A549 (cell line): Measurements from ENCODE around the gene FST. TPM values are rescaled to one million over a fixed set of nuclear protein-coding genes. Genes with fewer than 3 reads are reported as not detected.

Experiments
- ATAC-seq, 2 experiments: fragments of 200-7000 bp in 1 of 2; fragments of >200 bp in 1 of 2; cut with Nextera tagmentation in 1 of 2; cut with Tn5 transposase in 1 of 2; 3 replicates each; pipeline versions ENCODE4 v1.8.0 to v1.9.1; 2018 to 2020; ENCODE audit warnings: mild to moderate bottlenecking in 1 of 2, moderate library complexity in 1 of 2
- CTCF ChIA-PET: fragments of 300-600 bp; sonication (Branson Sonifier 250); formaldehyde crosslinking; extraction: SDS; loops from one replicate; lab custom pipeline; 2021; ENCODE audit warnings: antibody characterized with exemption, inconsistent platforms; lab: Yijun Ruan, JAX
- POLR2A ChIA-PET: fragments of 350-600 bp; formaldehyde crosslinking; extraction: SDS; loops from one replicate; lab custom pipeline; 2021; ENCODE audit warnings: antibody characterized with exemption, inconsistent platforms; lab: Yijun Ruan, JAX
- DNase-seq, 2 experiments: peaks; one replicate each; pipeline versions ENCODE4 v3.0.0 to v3.0.0-alpha.2; 2011 to 2016; ENCODE audit warnings: low read depth in 1 of 2, low spot score in 1 of 2
- FAIRE-seq: peaks from 2 replicates; lab custom pipeline; 2011; peaks lifted over from hg19 to GRCh38; lab: Jason Lieb, UNC
- H3K27ac ChIP-seq, 2 experiments: fragments of >200 bp; sonication (Bioruptor Twin); formaldehyde crosslinking; 3 replicates each; pipeline ENCODE4 v1.5.1; 2016 to 2017
- H3K4me1 ChIP-seq: fragments of >200 bp; sonication (Bioruptor Twin); formaldehyde crosslinking; 3 replicates; pipeline ENCODE4 v1.6.1; 2016
- H3K4me2 ChIP-seq: fragments of >200 bp; sonication (Bioruptor Twin); formaldehyde crosslinking; 3 replicates; pipeline ENCODE4 v1.6.1; 2016
- H3K4me3 ChIP-seq: fragments of >200 bp; sonication (Bioruptor Twin); formaldehyde crosslinking; 3 replicates; pipeline ENCODE4 v1.5.1; 2016
- H3K9me3 ChIP-seq: fragments of >200 bp; sonication (Bioruptor Twin); formaldehyde crosslinking; 3 replicates; pipeline ENCODE4 v1.6.1; 2016
- CHD4 ChIP-seq: fragments of 200-600 bp; sonication (generic); IDR thresholded peaks from 2 replicates; pipeline ENCODE4 v1.6.1; 2016; ENCODE audit warnings: antibody characterized with exemption, mild to moderate bottlenecking, borderline replicate concordance
- E2F6 ChIP-seq: IDR thresholded peaks from 2 replicates; pipeline ENCODE4 v1.6.1; 2012; ENCODE audit warnings: low read depth, borderline replicate concordance
- EHF ChIP-seq: fragments of 250-450 bp; sonication (Bioruptor Pico); IDR thresholded peaks from 2 replicates; pipeline ENCODE4 v1.5.0; 2020; ENCODE audit warnings: mild to moderate bottlenecking
- FOSL2 ChIP-seq, 2 experiments: fragments of 450-650 bp in 1 of 2; fragments of >200 bp in 1 of 2; sonication (Bioruptor Twin) in 1 of 2; formaldehyde crosslinking; IDR thresholded peaks; 2 replicates each; pipeline versions ENCODE4 v1.5.0 to v1.6.1; 2016 to 2020; ENCODE audit warnings: mild to moderate bottlenecking in 1 of 2, moderate library complexity in 1 of 2
- HDAC2 ChIP-seq: fragments of 200-600 bp; sonication (generic); IDR thresholded peaks from 2 replicates; pipeline ENCODE4 v1.6.1; 2016
- JUNB ChIP-seq: fragments of >200 bp; sonication (Bioruptor Twin); formaldehyde crosslinking; IDR thresholded peaks from 2 replicates; pipeline ENCODE4 v1.6.1; 2016
- MAFK ChIP-seq: fragments of 450-650 bp; IDR thresholded peaks from 2 replicates; pipeline ENCODE4 v1.6.1; 2014; ENCODE audit not compliant: partially characterized antibody
- MAX ChIP-seq: IDR thresholded peaks from 2 replicates; pipeline ENCODE4 v1.6.1; 2012
- MYC ChIP-seq: IDR thresholded peaks from 2 replicates; pipeline ENCODE4 v1.6.1; 2012; ENCODE audit warnings: mild to moderate bottlenecking, inconsistent platforms, low read length, improper control_type of control experiment, borderline replicate concordance
- NFE2L2 ChIP-seq: fragments of 150-350 bp; conservative IDR thresholded peaks from 2 replicates; pipeline ENCODE4 v1.6.1; 2014; ENCODE audit warnings: low read length
- NPAS2 ChIP-seq: fragments of 250-450 bp; sonication (Bioruptor Pico); IDR thresholded peaks from 2 replicates; pipeline ENCODE4 v1.8.0; 2022; ENCODE audit warnings: mild to moderate bottlenecking, moderate library complexity, borderline replicate concordance
- NR3C1 ChIP-seq: fragments of >200 bp; sonication (Bioruptor Twin); formaldehyde crosslinking; IDR thresholded peaks from 3 replicates; pipeline ENCODE4 v1.6.1; 2017
- PBX3 ChIP-seq: IDR thresholded peaks from 2 replicates; pipeline ENCODE4 v1.6.1; 2012
- PHF8 ChIP-seq: fragments of 200-600 bp; sonication (generic); IDR thresholded peaks from 2 replicates; pipeline ENCODE4 v1.6.1; 2016; ENCODE audit warnings: low read depth, mild to moderate bottlenecking, antibody characterized with exemption, moderate library complexity, borderline replicate concordance
- POLR2A ChIP-seq: IDR thresholded peaks from 2 replicates; pipeline ENCODE4 v1.6.1; 2012; ENCODE audit warnings: mild to moderate bottlenecking, low read length
- RAD21 ChIP-seq, 2 experiments: fragments of >200 bp in 1 of 2; sonication (Bioruptor Twin) in 1 of 2; formaldehyde crosslinking in 1 of 2; IDR thresholded peaks in 1 of 2; conservative IDR thresholded peaks in 1 of 2; 2 replicates in 1 of 2; 3 replicates in 1 of 2; pipeline ENCODE4 v1.6.1; 2012 to 2018; ENCODE audit warnings: inconsistent platforms in 1 of 2
- RARB ChIP-seq: fragments of 250-450 bp; sonication (Bioruptor Pico); IDR thresholded peaks from 2 replicates; pipeline ENCODE4 v1.8.0; 2021; ENCODE audit warnings: mild to moderate bottlenecking, moderate library complexity
- RCOR1 ChIP-seq: fragments of 150-350 bp; IDR thresholded peaks from 2 replicates; pipeline ENCODE4 v1.6.1; 2014; ENCODE audit warnings: antibody characterized with exemption, low read length, low read depth
- RFX5 ChIP-seq: fragments of 450-650 bp; IDR thresholded peaks from 2 replicates; pipeline ENCODE4 v1.7.1; 2014; ENCODE audit warnings: antibody characterized with exemption, mild to moderate bottlenecking, moderate library complexity
- RNF2 ChIP-seq: fragments of 200-600 bp; sonication (generic); IDR thresholded peaks from 2 replicates; pipeline ENCODE4 v1.6.1; 2016; ENCODE audit warnings: low read depth, mild to moderate bottlenecking, antibody characterized with exemption, moderate library complexity, borderline replicate concordance
- SREBF2 ChIP-seq: fragments of 450-650 bp; IDR thresholded peaks from 2 replicates; pipeline ENCODE4 v1.6.1; 2014; ENCODE audit warnings: mild to moderate bottlenecking, moderate library complexity
- TFCP2L1 ChIP-seq: fragments of 250-450 bp; sonication (Bioruptor Pico); IDR thresholded peaks from 2 replicates; pipeline ENCODE4 v1.5.0; 2021; ENCODE audit warnings: mild to moderate bottlenecking
- TP53 ChIP-seq: fragments of 250-450 bp; sonication (Bioruptor Pico); IDR thresholded peaks from 2 replicates; pipeline ENCODE4 v1.5.0; 2021; ENCODE audit warnings: mild to moderate bottlenecking, moderate library complexity
- ZC3H11A ChIP-seq: fragments of 450-650 bp; IDR thresholded peaks from 2 replicates; pipeline ENCODE4 v1.6.1; 2014; ENCODE audit warnings: antibody characterized with exemption, mild to moderate bottlenecking
- ZFP36 ChIP-seq: fragments of 450-650 bp; IDR thresholded peaks from 2 replicates; pipeline ENCODE4 v1.6.1; 2014; ENCODE audit warnings: borderline replicate concordance; ENCODE audit not compliant: partially characterized antibody
- WGBS: methylation state at CpG from one replicate; pipeline ENCODE4 v1.1.6; 2017; ENCODE audit errors: missing lambda C conversion rate; 5-methylcytosine and 5-hydroxymethylcytosine counted together
- polyA plus RNA-seq, 4 experiments: library from polyadenylated mRNA; depleted of rRNA in 3 of 4; stranded (reverse); fragments of >200 nt; fragmentation: RNase III in 1 of 4; extraction: RNeasy Plus Mini Kit Qiagen cat#74134 plus additional on column Dnase treatment in 1 of 4; gene quantifications; 2 replicates in 3 of 4; 3 replicates in 1 of 4; pipeline ENCODE4 v1.2.3, GENCODE V29; 2011 to 2017

The FST gene
- polyA plus RNA-seq, 2 of the 4 experiments (the other 2 are of a cell fraction) = 3.8 to 10.1 TPM

DNA sequence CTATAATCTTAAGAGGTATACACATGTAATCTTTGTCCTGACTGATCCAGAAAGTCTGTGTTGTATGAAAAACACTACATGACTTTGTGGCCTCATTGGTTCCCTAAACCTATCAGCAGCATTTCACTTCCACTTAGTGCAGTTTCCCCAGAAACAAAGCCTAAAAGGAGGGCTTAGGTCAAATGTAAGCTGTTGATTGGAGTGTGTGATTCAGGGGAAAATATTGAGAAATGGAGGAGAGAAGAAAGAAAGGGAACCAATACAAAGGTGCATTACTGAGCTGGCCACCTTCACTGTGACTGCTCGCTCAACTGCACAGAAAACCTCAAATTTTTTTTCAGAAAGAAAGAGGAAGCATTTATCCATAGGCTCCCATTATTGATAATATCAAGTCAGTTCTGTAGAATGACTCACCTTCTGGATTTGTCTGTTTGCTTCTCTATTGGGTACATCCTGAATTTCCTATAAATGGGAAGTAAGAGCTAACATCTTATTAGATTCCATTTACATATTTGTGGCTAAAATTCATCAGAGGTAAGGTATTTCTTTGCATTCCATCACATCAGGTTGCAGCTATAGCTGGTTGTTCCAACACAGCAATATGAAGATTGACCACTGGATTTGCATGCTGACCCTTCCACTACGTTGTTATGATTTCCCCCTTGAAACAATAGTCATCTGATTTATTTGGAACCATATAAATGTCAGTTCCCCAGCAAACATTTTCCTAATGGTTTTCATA, 10.3 kb upstream of the FST start:
- H3K4me1 ChIP-seq = no peaks in the 10 kb centered on the region
- ChIA-PET CTCF (interaction anchor here (0.8 to 1.5 kb wide), 2 partner anchors 8 to 20 kb away, joined by 4 to 5 read pairs; no protein-coding TSS in a partner anchor), POLR2A (no interaction called here)
- no peak overlapping the region for H3K27ac ChIP-seq
- FAIRE-seq (no peak), ATAC-seq (no peak), DNase-seq (no peak)
- H3K4me3 ChIP-seq = no peak overlapping the region
- 72% methylated on average over 2 of the region's 2 CpGs for WGBS
- no peak overlapping the region for H3K4me2 ChIP-seq
- TF ChIP-seq MAX = no peak
- no peak for TF ChIP-seq TFCP2L1 (CRISPR knock-in tag)
- TF ChIP-seq RNF2 = no peak
- TF ChIP-seq ZFP36 = no peak
- no peak for TF ChIP-seq NR3C1
- H3K9me3 ChIP-seq = no peaks in the 10 kb centered on the region

GRCh38 chr5:53472279-53472678, 8.2 kb upstream of the FST start:
- WGBS = 91% methylated on average over 1 of the region's 1 CpG
- TF ChIP-seq MYC (no peak), FOSL2 (IDR thresholded peaks at IDR 0.05) (no peak), FOSL2 (CRISPR knock-in tag; IDR thresholded peaks at IDR 0.05) (no peak), MAFK (no peak), NR3C1 (no peak), E2F6 (no peak), RAD21 (conservative IDR thresholded peaks at IDR 0.05 in 1 of 2, IDR thresholded peaks at IDR 0.05 in 1 of 2) (no peak), SREBF2 (no peak), NFE2L2 (no peak), RARB (no peak), MAX (no peak), RCOR1 (no peak)
- no peak overlapping the region for H3K4me3 ChIP-seq
- ATAC-seq (no peak), FAIRE-seq (peak; percentile 76), DNase-seq (no peak)
- H3K9me3 ChIP-seq = no peaks in the 10 kb centered on the region
- CTCF ChIA-PET = interaction anchor here (0.8 kb wide), 1 partner anchor 762 kb away, joined by 3 read pairs; no protein-coding TSS in a partner anchor
- H3K4me1 ChIP-seq = no peaks in the 10 kb centered on the region
- POLR2A ChIA-PET = no interaction called here
- no peak overlapping the region for H3K4me2 ChIP-seq
- H3K27ac ChIP-seq = no peak overlapping the region

DNA sequence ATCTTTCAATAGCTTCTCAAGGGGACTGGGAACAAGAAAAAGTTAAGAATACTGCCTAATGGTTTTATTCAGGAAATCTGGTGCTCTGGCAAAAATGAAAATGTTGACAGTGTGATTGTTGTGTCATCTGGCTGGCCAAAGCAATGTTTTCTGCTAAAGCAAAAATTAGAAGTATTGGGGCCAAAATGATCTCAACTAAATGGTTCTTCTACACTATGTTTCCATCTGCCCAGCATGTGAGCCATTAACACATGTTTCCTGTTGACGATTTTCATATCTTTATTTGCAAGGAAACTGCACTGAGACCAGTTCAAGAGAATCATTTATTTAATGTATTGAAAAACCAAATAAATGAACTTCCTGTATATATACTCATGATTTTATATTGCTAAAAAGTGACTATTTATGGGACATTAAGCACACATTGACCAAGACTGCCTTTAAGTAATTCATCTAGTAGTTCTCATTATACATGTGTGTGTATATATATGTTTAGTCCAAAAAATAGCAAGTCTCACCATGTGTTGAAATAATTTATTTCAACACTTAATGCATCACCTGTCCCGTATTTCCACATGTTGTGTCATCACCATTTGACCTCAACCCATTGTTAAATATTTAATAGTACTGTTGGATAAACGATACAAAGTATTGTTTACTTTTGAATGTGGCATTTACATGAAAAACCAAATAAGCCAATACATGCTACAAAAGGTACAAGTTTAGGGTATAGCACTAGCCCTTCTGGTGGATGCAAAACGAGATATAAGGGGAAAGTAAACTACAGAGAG, 7.5 kb upstream of the FST start:
- Histone ChIP-seq H3K9me3 (no peaks in the 10 kb centered on the region), H3K27ac (no peak overlapping the region), H3K4me3 (no peak overlapping the region), H3K4me1 (no peaks in the 10 kb centered on the region), H3K4me2 (no peak overlapping the region)
- no peak for TF ChIP-seq HDAC2
- no peak for TF ChIP-seq CHD4
- TF ChIP-seq MYC = no peak
- TF ChIP-seq FOSL2 (IDR thresholded peaks at IDR 0.05) = no peak
- TF ChIP-seq FOSL2 (CRISPR knock-in tag; IDR thresholded peaks at IDR 0.05) = no peak
- no peak for TF ChIP-seq PBX3
- TF ChIP-seq JUNB = no peak
- TF ChIP-seq EHF (CRISPR knock-in tag) = no peak
- no peak for TF ChIP-seq RFX5
- no peak for TF ChIP-seq ZFP36
- TF ChIP-seq PHF8 = no peak
- no peak for TF ChIP-seq TP53 (CRISPR knock-in tag)
- no peak for TF ChIP-seq MAFK
- no peak for TF ChIP-seq POLR2A
- no peak for TF ChIP-seq E2F6
- TF ChIP-seq NPAS2 (CRISPR knock-in tag) = no peak
- no peak for TF ChIP-seq ZC3H11A
- ChIA-PET POLR2A (no interaction called here), CTCF (no interaction called here)
- no peak for ATAC-seq
- 40% methylated on average over 4 of the region's 4 CpGs for WGBS
- no peak for FAIRE-seq
- DNase-seq = no peak
